Caco-2 (cell line): ENCODE results near the gene PCBP1. TPM values are rescaled to one million over a fixed set of nuclear protein-coding genes. Genes with fewer than 3 reads are reported as not detected.
"Not testable (repeated sequence)": the region's sequence is repeated elsewhere in the genome, so short reads cannot be mapped to it uniquely, and the experiment has no call there.

Source experiments
- BruUV-seq: library from RNA; stranded (reverse); fragments of 400-500 nt; replicated peaks from 2 replicates; lab custom pipeline; 2021; lab: Mats Ljungman, UMichigan
- CTCF ChIA-PET: fragments of 300-600 bp; sonication (Branson Sonifier 250); formaldehyde crosslinking; loops from one replicate; lab custom pipeline; 2022; ENCODE audit warnings: antibody characterized with exemption; lab: Charles Lee
- POLR2A ChIA-PET: fragments of 300-600 bp; sonication (Branson Sonifier 250); formaldehyde crosslinking; loops from one replicate; lab custom pipeline; 2022; ENCODE audit warnings: antibody characterized with exemption; lab: Charles Lee
- DNase-seq, 2 experiments: peaks; one replicate each; pipeline versions ENCODE4 v3.0.0 to v3.0.0-alpha.2; 2020 to 2022
- H3K27me3 ChIP-seq: replicated peaks from 2 replicates; pipeline ENCODE4 v1.6.0; 2011; ENCODE audit warnings: low read length; ENCODE audit not compliant: control insufficient read depth, insufficient read depth
- H3K36me3 ChIP-seq: 2 replicates; pipeline ENCODE4 v1.5.1; 2011; ENCODE audit warnings: low read length; ENCODE audit not compliant: control insufficient read depth, insufficient read depth
- H3K4me1 ChIP-seq: fragments of 250-450 bp; sonication (Bioruptor Pico); 2 replicates; pipeline ENCODE4 v1.5.1; 2020; ENCODE audit warnings: mild to moderate bottlenecking
- H3K4me3 ChIP-seq: 2 replicates; pipeline ENCODE4 v1.5.1; 2011; ENCODE audit warnings: low read depth, mild to moderate bottlenecking, control low read depth, low read length
- H3K9me3 ChIP-seq: fragments of 250-450 bp; sonication (Bioruptor Pico); 2 replicates; pipeline ENCODE4 v1.5.1; 2020; ENCODE audit warnings: mild to moderate bottlenecking, moderate library complexity
- H3K27ac Mint-ChIP-seq: one replicate; pipeline ENCODE4 v1.8.0; 2022; ENCODE audit warnings: mixed read lengths; ENCODE audit not compliant: unreplicated experiment
- H3K27me3 Mint-ChIP-seq: one replicate; pipeline ENCODE4 v1.8.0; 2022; ENCODE audit warnings: mixed read lengths; ENCODE audit not compliant: insufficient read depth, unreplicated experiment
- H3K36me3 Mint-ChIP-seq: one replicate; pipeline ENCODE4 v1.8.0; 2022; ENCODE audit warnings: mild to moderate bottlenecking, mixed read lengths; ENCODE audit not compliant: insufficient read depth, unreplicated experiment
- H3K4me1 Mint-ChIP-seq: one replicate; pipeline ENCODE4 v1.8.0; 2022; ENCODE audit warnings: low read depth, mixed read lengths; ENCODE audit not compliant: unreplicated experiment
- H3K4me3 Mint-ChIP-seq: one replicate; pipeline ENCODE4 v1.8.0; 2022; ENCODE audit warnings: mild to moderate bottlenecking, moderate library complexity, mixed read lengths; ENCODE audit not compliant: unreplicated experiment
- H3K9me3 Mint-ChIP-seq: one replicate; pipeline ENCODE4 v1.8.0; 2022; ENCODE audit warnings: mixed read lengths; ENCODE audit not compliant: unreplicated experiment
- CTCF ChIP-seq, 2 experiments: fragments of 200-600 bp in 1 of 2; IDR thresholded peaks; 1 replicate in 1 of 2; 2 replicates in 1 of 2; pipeline versions ENCODE4 v1.5.1 to v1.8.0; 2011 to 2022; ENCODE audit warnings: antibody characterized with exemption in 1 of 2, control low read depth in 1 of 2, inconsistent platforms in 1 of 2, low read depth in 1 of 2, low read length in 1 of 2, mild to moderate bottlenecking in 1 of 2, moderate library complexity in 1 of 2; ENCODE audit not compliant: insufficient read depth in 1 of 2, severe bottlenecking in 1 of 2, unreplicated experiment in 1 of 2
- intact Hi-C: fragments of 100-400 bp; cut with micrococcal nuclease; formaldehyde crosslinking; loops from one replicate; pipeline ENCODE4 v1.10.0; 2022; ENCODE audit not compliant: unreplicated experiment
- total RNA-seq: library from RNA; stranded (reverse); gene quantifications from 2 replicates; pipeline ENCODE4 v1.2.3, GENCODE V29; 2022

Gene PCBP1
- total RNA-seq, 1 experiment from 2014 or later = 319 TPM

DNA sequence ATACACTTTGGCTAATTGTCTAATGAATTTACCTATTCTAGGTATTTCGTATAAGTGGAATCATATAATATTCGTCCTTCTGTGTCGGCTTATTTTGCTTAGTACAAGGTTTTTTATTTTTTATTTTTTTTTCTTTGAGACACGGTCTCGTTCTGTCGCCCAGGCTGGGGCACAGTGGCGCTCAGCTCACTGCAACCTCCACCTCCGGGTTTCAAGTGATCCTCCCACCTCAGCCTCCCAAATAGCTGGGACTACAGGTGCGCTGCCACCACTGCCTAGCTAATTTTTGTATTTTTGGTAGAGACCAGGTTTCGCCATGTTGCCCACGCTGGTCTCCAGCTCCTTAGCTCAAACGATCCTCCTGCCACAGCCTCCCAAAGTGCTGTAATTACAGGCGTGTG lies 38.2 kb downstream of the PCBP1 start:
- no peak for TF ChIP-seq CTCF (IDR thresholded peaks at IDR 0.05; ENCODE audit: insufficient read depth in 1 of 2, low read depth in 1 of 2, low read length in 1 of 2, severe bottlenecking in 1 of 2, unreplicated experiment in 1 of 2)
- Mint-ChIP-seq H3K27me3 (no peaks in the 10 kb centered on the region), H3K27ac (peak overlapping the region; percentile 99), H3K36me3 (peaks cover 16% of the 10 kb centered on the region), H3K9me3 (no peaks in the 10 kb centered on the region), H3K4me3 (peak overlapping the region; percentile 91), H3K4me1 (peaks cover 35% of the 10 kb centered on the region)
- no peaks in the 10 kb centered on the region for H3K27me3 ChIP-seq
- POLR2A ChIA-PET = interaction anchor here (0.6 to 3.4 kb wide), 13 partner anchors 8 to 252 kb away, joined by 3 to 39 read pairs (median 12); partner anchors contain the start of genes C2orf42, MXD1 and SNRPG
- CTCF ChIA-PET = interaction anchor here (1.4 to 1.8 kb wide), 2 partner anchors 16 to 17 kb away, joined by 4 to 6 read pairs; no protein-coding TSS in a partner anchor
- BruUV-seq = no TSS peak
- no peak for DNase-seq
- peak overlapping the region; percentile 84 for H3K4me3 ChIP-seq
- no peaks in the 10 kb centered on the region for H3K9me3 ChIP-seq
- no peaks in the 10 kb centered on the region for H3K36me3 ChIP-seq
- intact Hi-C loops = loop anchor here (1.0 to 2.0 kb wide), 2 partner anchors 16 to 39 kb away; partner anchors contain the start of gene PCBP1
- H3K4me1 ChIP-seq = peaks cover 29% of the 10 kb centered on the region

GRCh38 chr2:70126413-70126812 lies 39.1 kb downstream of the PCBP1 start:
- Mint-ChIP-seq H3K4me3 (peak overlapping the region; percentile 91), H3K36me3 (peaks cover 16% of the 10 kb centered on the region), H3K27me3 (no peaks in the 10 kb centered on the region), H3K27ac (peak overlapping the region; percentile 99), H3K9me3 (no peaks in the 10 kb centered on the region), H3K4me1 (peaks cover 31% of the 10 kb centered on the region)
- BruUV-seq = no TSS peak
- Histone ChIP-seq H3K27me3 (no peaks in the 10 kb centered on the region), H3K9me3 (no peaks in the 10 kb centered on the region), H3K4me3 (no peak overlapping the region), H3K4me1 (peaks cover 27% of the 10 kb centered on the region), H3K36me3 (no peaks in the 10 kb centered on the region)
- no peak for DNase-seq
- CTCF ChIA-PET = no interaction called here
- no peak for TF ChIP-seq CTCF (IDR thresholded peaks at IDR 0.05; ENCODE audit: insufficient read depth in 1 of 2, low read depth in 1 of 2, low read length in 1 of 2, severe bottlenecking in 1 of 2, unreplicated experiment in 1 of 2)
- POLR2A ChIA-PET = interaction anchor here (3.4 kb wide), 1 partner anchor 16 kb away, joined by 36 read pairs; no protein-coding TSS in a partner anchor
- intact Hi-C loops = no loop called here

DNA sequence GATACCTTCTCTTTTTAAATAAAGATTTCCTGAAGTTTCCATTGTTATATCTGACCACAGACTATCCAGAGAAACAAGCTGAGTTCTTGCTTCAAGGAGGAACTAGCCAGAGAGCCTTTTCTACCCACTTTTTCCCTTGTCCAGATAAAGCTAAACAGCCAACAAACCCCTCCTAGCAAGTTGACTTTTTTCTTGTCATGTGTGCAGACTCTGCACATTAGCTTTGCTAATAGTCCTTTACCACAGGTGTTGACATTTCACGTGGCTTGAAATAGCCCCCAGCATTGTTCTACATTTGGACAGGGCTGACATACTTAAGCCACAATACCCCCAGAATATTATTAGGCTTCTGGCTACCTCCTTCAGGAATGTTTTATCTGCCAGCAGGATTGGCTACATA lies 40.7 kb downstream of the PCBP1 start:
- H3K9me3 ChIP-seq = no peaks in the 10 kb centered on the region
- BruUV-seq = no TSS peak
- DNase-seq = no peak
- CTCF ChIA-PET = no interaction called here
- intact Hi-C loops = no loop called here
- Mint-ChIP-seq H3K27ac (no peak overlapping the region), H3K4me1 (peaks cover 38% of the 10 kb centered on the region), H3K36me3 (peaks cover 16% of the 10 kb centered on the region), H3K27me3 (no peaks in the 10 kb centered on the region), H3K4me3 (no peak overlapping the region), H3K9me3 (no peaks in the 10 kb centered on the region)
- no peaks in the 10 kb centered on the region for H3K27me3 ChIP-seq
- peaks cover 33% of the 10 kb centered on the region for H3K4me1 ChIP-seq
- POLR2A ChIA-PET = interaction anchor here (0.6 kb wide), 1 partner anchor 20 kb away, joined by 4 read pairs; no protein-coding TSS in a partner anchor
- no peak overlapping the region for H3K4me3 ChIP-seq
- TF ChIP-seq CTCF (IDR thresholded peaks at IDR 0.05; ENCODE audit: insufficient read depth in 1 of 2, low read depth in 1 of 2, low read length in 1 of 2, severe bottlenecking in 1 of 2, unreplicated experiment in 1 of 2) = no peak
- H3K36me3 ChIP-seq = no peaks in the 10 kb centered on the region

DNA sequence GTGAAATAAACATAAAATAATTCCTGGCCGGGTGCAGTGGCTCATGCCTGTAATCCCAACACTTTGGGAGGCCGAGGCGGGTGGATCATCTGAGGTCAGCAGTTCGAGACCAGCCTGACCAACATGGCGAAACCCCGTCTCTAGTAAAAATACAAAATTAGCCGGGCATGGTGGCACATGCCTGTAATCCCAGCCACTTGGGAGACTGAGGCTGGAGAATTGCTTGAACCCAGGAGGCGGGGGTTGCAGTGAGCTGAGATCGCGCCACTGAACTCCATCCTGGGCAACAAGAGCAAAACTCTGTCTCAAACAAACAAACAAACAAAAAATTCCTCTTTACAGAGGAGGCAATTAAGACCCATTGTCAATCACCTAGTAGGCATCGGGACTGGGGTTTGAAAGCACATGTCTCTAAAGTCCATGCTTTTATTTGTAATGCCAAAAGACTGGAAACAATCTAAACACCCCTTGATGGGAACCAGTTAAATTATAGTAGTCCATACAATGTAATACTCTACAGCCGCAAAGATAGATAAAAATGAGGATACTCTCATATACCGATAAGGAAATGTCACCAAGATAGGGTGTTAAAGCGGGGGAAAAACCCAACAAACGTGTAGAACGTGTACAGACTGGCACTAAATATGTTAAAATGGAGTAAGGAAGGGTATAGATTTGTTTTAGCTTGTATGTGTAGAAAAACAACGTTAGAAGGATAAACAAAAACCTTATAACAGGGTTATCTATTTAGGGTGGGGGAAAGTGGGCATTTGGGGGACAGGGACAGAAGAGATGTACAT lies 44.3 kb downstream of the PCBP1 start:
- H3K4me3 ChIP-seq, DNase-seq, H3K27me3 Mint-ChIP-seq, H3K36me3 ChIP-seq, H3K9me3 ChIP-seq, BruUV-seq, H3K9me3 Mint-ChIP-seq, intact Hi-C loops, CTCF ChIA-PET, H3K27me3 ChIP-seq: not testable (repeated sequence)
- H3K4me1 Mint-ChIP-seq = peaks cover 42% of the 10 kb centered on the region
- peak overlapping the region; percentile 68 for H3K4me3 Mint-ChIP-seq
- POLR2A ChIA-PET = interaction anchor here (2.2 kb wide), 1 partner anchor 59 kb away, joined by 6 read pairs; the partner anchor contains the start of gene C2orf42
- peaks cover 16% of the 10 kb centered on the region for H3K36me3 Mint-ChIP-seq
- H3K4me1 ChIP-seq = peaks cover 47% of the 10 kb centered on the region
- peak overlapping the region; percentile 87 for H3K27ac Mint-ChIP-seq
